GM12873 (cell line): ENCODE results near the gene B4GAT1.
A peak's percentile ranks its signal among the peaks of the same experiment; 100 is the strongest.

Experiments used
- CTCF ChIP-seq: IDR thresholded peaks from 2 replicates; pipeline ENCODE4 v1.5.1; 2012; ENCODE audit warnings: low read depth, mild to moderate bottlenecking, moderate library complexity, low read length, control low read depth; ENCODE audit not compliant: insufficient read depth; ENCODE audit errors: missing control alignments

Gene B4GAT1

GRCh38 chr11:66347425-66348276 is at the start of gene B4GAT1:
Gene B4GAT1, minus strand, starts transcription at chr11:66347629. Its CDS starts 84 bp downstream, at chr11:66347545.
- no peak for TF ChIP-seq CTCF

GRCh38 chr11:66393954-66394353 is 46.5 kb upstream of the B4GAT1 start:
- no peak for TF ChIP-seq CTCF

- TF ChIP-seq CTCF: no peak
Observed at GRCh38 chr11:66391322-66391721, 43.9 kb upstream of the B4GAT1 start.

GRCh38 chr11:66388780-66389386 is 41.5 kb upstream of the B4GAT1 start:
- TF ChIP-seq CTCF: peak; percentile 92

GRCh38 chr11:66386171-66387069 is 39.0 kb upstream of the B4GAT1 start:
- peak; percentile 94 for TF ChIP-seq CTCF

- no peak for TF ChIP-seq CTCF
Observed at GRCh38 chr11:66373265-66373664, 25.8 kb upstream of the B4GAT1 start.
